Measurements from ENCODE around the gene EDIL3.

- no peak for TF ChIP-seq CTCF (IDR thresholded peaks at IDR 0.05; ENCODE audit: poor library complexity)
- TF ChIP-seq EZH2phosphoT487 (IDR thresholded peaks at IDR 0.05; ENCODE audit: low read depth, severe bottlenecking, unreplicated experiment), result no peak
- no peak for TF ChIP-seq EZH2 (IDR thresholded peaks at IDR 0.05; ENCODE audit: borderline replicate concordance)
These were observed 298.2 kb downstream of the EDIL3 start for GRCh38 chr5:84086511-84086910.

All from hepatocyte (in vitro differentiated cells).